Tibial artery (tissue), 4 donors: ENCODE results near the gene NHSL2.
"Not testable (repeated sequence)": the region's sequence is repeated elsewhere in the genome, so short reads cannot be mapped to it uniquely, and the experiment has no call there.

Experiments
- DNase-seq, 2 donors: peaks; one replicate each; pipeline ENCODE4 v3.0.0-alpha.2; 2019
- H3K27ac ChIP-seq, 2 donors: fragments of 200-600 bp; sonication (generic) in 1 of 2; 1 replicate in 1 of 2; 2 replicates in 1 of 2; pipeline ENCODE4 v1.5.1; 2018 to 2019; ENCODE audit warnings: mild to moderate bottlenecking in 1 of 2
- H3K27me3 ChIP-seq, 2 donors: fragments of 200-600 bp; sonication (generic) in 1 of 2; one replicate each; pipeline versions ENCODE4 v1.5.1 to v1.6.0; 2016 to 2019
- H3K36me3 ChIP-seq, 3 donors: fragments of 200-600 bp; sonication (generic) in 2 of 3; one replicate each; pipeline ENCODE4 v1.5.1; 2016 to 2019; ENCODE audit warnings: mild to moderate bottlenecking in 2 of 3
- H3K4me1 ChIP-seq, 4 donors: fragments of 200-600 bp; sonication (generic) in 2 of 4; 1 replicate in 3 of 4; 2 replicates in 1 of 4; pipeline ENCODE4 v1.5.1; 2016 to 2019
- H3K4me3 ChIP-seq, 2 donors: fragments of 200-600 bp; sonication (generic) in 1 of 2; 1 replicate in 1 of 2; 2 replicates in 1 of 2; pipeline ENCODE4 v1.5.1; 2018 to 2019; ENCODE audit warnings: mild to moderate bottlenecking in 2 of 2
- H3K9me3 ChIP-seq, 3 donors: fragments of 200-600 bp; sonication (generic) in 1 of 3; one replicate each; pipeline ENCODE4 v1.5.1; 2016 to 2019
- intact Hi-C: fragments of 100-400 bp; cut with DNase I; formaldehyde crosslinking; loops from one replicate; pipeline ENCODE4 v1.15.0; 2023; ENCODE audit warnings: low total_unique reads
- TF ChIP-seq, protein P1 (sequence below), 2 experiments: fragments of 200-600 bp in 1 of 2; fragments of 450-650 bp in 1 of 2; IDR thresholded peaks; one replicate each; pipeline ENCODE4 v1.5.1; 2017 to 2019; ENCODE audit warnings: antibody characterized with exemption in 2 of 2, mild to moderate bottlenecking in 1 of 2, moderate library complexity in 1 of 2

Gene NHSL2

DNA sequence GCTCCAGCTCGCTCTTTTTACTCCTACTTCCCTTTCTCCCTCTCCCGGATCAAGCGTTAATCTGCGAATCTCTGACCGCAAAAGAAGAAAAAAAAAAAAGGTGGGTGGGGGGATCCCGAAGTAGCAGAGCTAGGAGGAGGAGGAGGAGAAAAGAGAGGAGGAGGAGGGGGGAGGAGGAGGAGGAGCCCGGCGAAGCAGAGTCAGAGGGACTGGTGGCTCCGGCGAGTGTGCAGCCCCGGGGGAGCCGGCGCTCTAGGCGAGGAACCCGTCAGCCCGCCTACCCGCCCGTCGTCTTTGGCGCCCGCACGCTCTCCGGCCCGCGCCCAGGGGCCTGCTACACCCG, at the start of gene NHSL2:
Gene NHSL2 (plus strand): TSS at position 203 of the 343 bp plus-strand sequence.
- TF ChIP-seq, protein P1, sequence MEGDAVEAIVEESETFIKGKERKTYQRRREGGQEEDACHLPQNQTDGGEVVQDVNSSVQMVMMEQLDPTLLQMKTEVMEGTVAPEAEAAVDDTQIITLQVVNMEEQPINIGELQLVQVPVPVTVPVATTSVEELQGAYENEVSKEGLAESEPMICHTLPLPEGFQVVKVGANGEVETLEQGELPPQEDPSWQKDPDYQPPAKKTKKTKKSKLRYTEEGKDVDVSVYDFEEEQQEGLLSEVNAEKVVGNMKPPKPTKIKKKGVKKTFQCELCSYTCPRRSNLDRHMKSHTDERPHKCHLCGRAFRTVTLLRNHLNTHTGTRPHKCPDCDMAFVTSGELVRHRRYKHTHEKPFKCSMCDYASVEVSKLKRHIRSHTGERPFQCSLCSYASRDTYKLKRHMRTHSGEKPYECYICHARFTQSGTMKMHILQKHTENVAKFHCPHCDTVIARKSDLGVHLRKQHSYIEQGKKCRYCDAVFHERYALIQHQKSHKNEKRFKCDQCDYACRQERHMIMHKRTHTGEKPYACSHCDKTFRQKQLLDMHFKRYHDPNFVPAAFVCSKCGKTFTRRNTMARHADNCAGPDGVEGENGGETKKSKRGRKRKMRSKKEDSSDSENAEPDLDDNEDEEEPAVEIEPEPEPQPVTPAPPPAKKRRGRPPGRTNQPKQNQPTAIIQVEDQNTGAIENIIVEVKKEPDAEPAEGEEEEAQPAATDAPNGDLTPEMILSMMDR (IDR thresholded peaks at IDR 0.05): no peak

DNA sequence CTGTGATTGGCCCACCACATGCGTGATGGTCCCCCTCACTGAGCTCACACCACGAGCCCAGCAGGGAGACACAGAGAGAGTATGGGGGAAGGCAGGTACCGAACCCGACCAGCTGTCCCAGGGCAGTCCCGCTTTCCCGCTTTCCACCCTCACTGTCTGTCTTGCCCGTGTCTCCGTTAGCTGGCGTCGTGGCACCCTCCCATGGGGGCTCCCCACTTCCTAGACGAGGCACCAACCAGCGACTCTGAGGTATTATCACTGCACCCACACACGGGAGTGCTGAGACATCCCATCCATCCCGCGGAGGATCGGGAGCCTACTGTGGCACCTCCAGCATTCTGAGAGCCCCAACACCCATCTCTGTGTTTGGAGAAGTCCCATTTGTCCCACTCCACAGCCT, 43.0 kb upstream of the NHSL2 start:
- Histone ChIP-seq H3K4me3 (no peak overlapping the region), H3K9me3 (no peaks in the 10 kb centered on the region), H3K27me3 (no peaks in the 10 kb centered on the region), H3K27ac (no peak overlapping the region), H3K36me3 (no peaks in the 10 kb centered on the region), H3K4me1 (no peaks in the 10 kb centered on the region)
- intact Hi-C loops: no loop called here
- TF ChIP-seq, protein P1 (IDR thresholded peaks at IDR 0.05): no peak
- no peak for DNase-seq

More for the DNA sequence above, at the start of gene NHSL2:
- intact Hi-C loops: no loop called here
- peaks cover 0 to under 1% (median 0%) of the 10 kb centered on the region in 3 donors for H3K9me3 ChIP-seq
- peak within 1 kb of the TSS in 1 of 2 donors; percentile 25 for H3K27ac ChIP-seq
- DNase-seq: peak; percentile 32 to 64
- H3K4me1 ChIP-seq: peaks cover 0 to 5% (median 0%) of the 10 kb centered on the region in 4 donors
- H3K27me3 ChIP-seq: peaks cover 0 to 15% of the 10 kb centered on the region in 2 donors
- H3K4me3 ChIP-seq: peak within 1 kb of the TSS; percentile 45 to 50
- H3K36me3 ChIP-seq: no peaks in the 10 kb centered on the region

DNA sequence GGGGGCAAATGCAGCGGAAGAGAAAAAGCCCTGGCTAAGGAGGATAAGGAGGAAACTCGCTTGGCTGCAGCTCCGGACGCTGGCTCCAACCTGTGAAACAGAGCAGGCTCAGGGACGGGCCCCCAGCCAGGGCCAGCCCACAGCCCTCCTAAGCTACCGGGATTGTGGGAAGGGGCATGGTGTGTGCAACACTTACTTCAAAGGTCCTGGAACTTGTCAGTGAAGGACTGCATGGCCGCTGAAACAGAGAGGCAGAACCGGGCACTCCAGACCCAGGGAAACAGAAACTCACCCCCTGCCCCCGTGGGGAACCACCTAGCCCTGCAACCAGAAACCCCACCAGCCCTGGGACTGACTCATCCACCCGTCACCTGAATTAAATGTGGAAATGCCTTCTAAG, 41.1 kb upstream of the NHSL2 start:
- H3K9me3 ChIP-seq, H3K36me3 ChIP-seq, H3K4me1 ChIP-seq, intact Hi-C loops, DNase-seq, H3K27me3 ChIP-seq, H3K27ac ChIP-seq, H3K4me3 ChIP-seq: not testable (repeated sequence)

DNA sequence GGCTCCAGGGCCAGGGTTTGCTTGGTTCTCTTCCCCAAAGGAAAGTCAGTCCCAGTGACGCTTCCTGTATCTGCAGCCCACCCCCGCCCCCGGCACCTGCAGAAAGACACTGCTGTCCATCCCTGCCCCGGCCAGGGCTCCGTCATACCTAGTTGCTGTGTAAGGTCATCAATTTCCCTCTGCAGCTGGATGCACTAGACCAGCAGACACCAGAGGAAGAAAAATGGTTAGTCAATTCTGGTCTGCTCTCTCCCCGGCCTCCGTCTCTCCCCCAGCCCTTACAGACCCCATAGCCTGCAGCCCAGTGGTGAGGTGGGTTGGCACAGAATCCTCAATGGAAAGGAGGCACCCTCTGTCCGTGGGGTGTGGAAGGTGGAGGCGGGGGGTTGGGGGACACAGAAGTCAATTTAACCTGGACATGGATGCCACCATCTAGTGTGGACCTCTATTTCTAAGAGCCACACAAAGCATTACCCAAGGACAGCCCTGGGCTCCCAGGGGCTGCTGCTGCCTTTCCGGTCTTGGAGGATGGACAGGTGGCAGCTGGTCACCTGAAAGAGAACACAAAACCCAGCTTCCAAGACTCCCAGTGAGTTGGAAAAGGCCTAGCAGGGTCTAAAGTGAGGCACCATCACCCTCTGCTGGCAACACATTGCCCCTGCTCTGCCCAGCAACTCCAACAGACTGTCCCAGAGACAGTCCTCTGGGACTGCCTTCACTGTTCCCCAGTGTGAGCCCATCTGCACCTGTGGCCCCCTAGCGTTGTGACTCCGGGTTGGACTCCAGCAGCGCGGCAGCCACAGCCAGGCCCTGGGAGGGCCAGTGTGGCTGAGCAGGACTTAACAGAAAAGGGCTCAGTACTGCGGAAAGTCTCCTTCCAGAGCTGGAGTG, 40.2 kb upstream of the NHSL2 start:
- Histone ChIP-seq H3K36me3 (no peaks in the 10 kb centered on the region), H3K4me1 (no peaks in the 10 kb centered on the region), H3K27me3 (no peaks in the 10 kb centered on the region), H3K4me3 (no peak overlapping the region), H3K27ac (no peak overlapping the region), H3K9me3 (no peaks in the 10 kb centered on the region)
- intact Hi-C loops: no loop called here
- DNase-seq: no peak
- TF ChIP-seq, protein P1 (IDR thresholded peaks at IDR 0.05): no peak

DNA sequence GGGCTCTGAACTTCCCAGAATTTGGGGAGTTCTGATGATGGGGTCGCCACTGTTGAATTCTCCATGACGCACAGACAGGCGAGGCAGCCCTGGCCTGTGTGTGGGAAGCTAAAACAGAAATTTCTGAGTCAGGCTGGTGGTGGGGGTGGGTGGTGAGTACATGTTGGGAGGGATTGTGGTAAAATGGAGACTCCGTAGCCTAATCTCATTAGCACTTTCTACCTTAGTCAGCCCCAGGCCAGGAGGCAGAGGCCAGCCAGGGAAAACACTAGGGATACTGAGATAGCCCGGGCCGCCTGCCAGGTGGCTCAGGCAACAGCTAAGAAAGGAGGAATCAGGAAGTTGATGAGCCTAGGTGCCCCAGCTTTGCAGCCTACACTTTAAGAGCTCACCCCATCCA, 39.3 kb upstream of the NHSL2 start:
- no peak overlapping the region for H3K4me3 ChIP-seq
- H3K27me3 ChIP-seq: no peaks in the 10 kb centered on the region
- no peaks in the 10 kb centered on the region for H3K36me3 ChIP-seq
- DNase-seq: no peak
- no peaks in the 10 kb centered on the region for H3K4me1 ChIP-seq
- intact Hi-C loops: no loop called here
- H3K27ac ChIP-seq: no peak overlapping the region
- TF ChIP-seq, protein P1 (IDR thresholded peaks at IDR 0.05): no peak
- no peaks in the 10 kb centered on the region for H3K9me3 ChIP-seq
